Spleen (tissue), 7 donors: Measurements from ENCODE around the gene ZFPL1.

Source experiments
- CTCF ChIP-seq, 11 experiments: fragments of 200-600 bp in 7 of 11; fragments of 450-650 bp in 4 of 11; sonication (generic) in 4 of 11; IDR thresholded peaks in 8 of 11; conservative IDR thresholded peaks in 3 of 11; 1 replicate in 7 of 11; 2 replicates in 4 of 11; pipeline versions ENCODE4 v1.4.0 to v1.8.0; 2016 to 2021; ENCODE audit warnings: antibody characterized with exemption in 11 of 11, inconsistent platforms in 4 of 11, mild to moderate bottlenecking in 1 of 11
- POLR2A ChIP-seq, 3 donors: fragments of 450-650 bp; IDR thresholded peaks; one replicate each; pipeline ENCODE4 v1.5.1; 2017; ENCODE audit warnings: antibody characterized with exemption in 3 of 3, mild to moderate bottlenecking in 1 of 3
- donor health status: DM: no; HTN: no; CAD: no; lungs with moderate emphysema.
- donor health status: DM: no; HTN: no; CAD: no.
- donor health status: DM: no; HTN: no; CAD: no.

GRCh38 chr11:65104628-65105027, 20.6 kb downstream of the ZFPL1 start:
- TF ChIP-seq CTCF (IDR thresholded peaks at IDR 0.05 in 8 of 11, conservative IDR thresholded peaks at IDR 0.05 in 3 of 11) (no peak), POLR2A (IDR thresholded peaks at IDR 0.05) (no peak)
